Ovary (tissue), 3 donors: ENCODE results near the gene PRR19.

Experiments used
- CTCF ChIP-seq, 3 donors: fragments of 450-650 bp in 2 of 3; fragments of 200-600 bp in 1 of 3; IDR thresholded peaks; one replicate each; pipeline versions ENCODE4 v1.5.1 to v1.8.0; 2016 to 2022; ENCODE audit warnings: antibody characterized with exemption in 3 of 3, mild to moderate bottlenecking in 1 of 3
- POLR2A ChIP-seq: fragments of 450-650 bp; IDR thresholded peaks from one replicate; pipeline ENCODE4 v1.6.1; 2017; ENCODE audit warnings: antibody characterized with exemption, mild to moderate bottlenecking, moderate library complexity
- donor health status: DM: no; HTN: no; CAD: no.

- TF ChIP-seq CTCF (IDR thresholded peaks at IDR 0.05) (no peak), POLR2A (no peak)
Observed at GRCh38 chr19:42291435-42291810, 10.5 kb upstream of the PRR19 start.
